Upper lobe of left lung (tissue), 6 donors: ENCODE results near the gene SORCS1. TPM values are rescaled to one million over a fixed set of nuclear protein-coding genes. Genes with fewer than 3 reads are reported as not detected.

ENCODE experiments used
- ATAC-seq, 2 donors: fragments of 200-7000 bp; cut with Tn5 transposase; one replicate each; pipeline ENCODE4 v1.9.1; 2022; ENCODE audit warnings: mild to moderate bottlenecking in 2 of 2, moderate library complexity in 2 of 2; ENCODE audit not compliant: low FRiP score in 2 of 2
- DNase-seq, 2 donors: peaks; one replicate each; pipeline ENCODE4 v3.0.0-alpha.2; 2019 to 2020
- H3K27ac ChIP-seq, 4 donors: fragments of 200-600 bp; sonication (generic); one replicate each; pipeline ENCODE4 v1.5.1; 2016 to 2019
- H3K27me3 ChIP-seq, 4 donors: fragments of 200-600 bp; sonication (generic); one replicate each; pipeline ENCODE4 v1.5.1; 2017 to 2019
- H3K36me3 ChIP-seq, 4 donors: fragments of 200-600 bp; sonication (generic); one replicate each; pipeline ENCODE4 v1.5.1; 2016 to 2019
- H3K4me1 ChIP-seq, 4 donors: fragments of 200-600 bp; sonication (generic); one replicate each; pipeline ENCODE4 v1.5.1; 2018 to 2019
- H3K4me3 ChIP-seq, 4 donors: fragments of 200-600 bp; sonication (generic); one replicate each; pipeline ENCODE4 v1.5.1; 2017 to 2019; ENCODE audit warnings: mild to moderate bottlenecking in 2 of 4, moderate library complexity in 1 of 4
- H3K9me3 ChIP-seq, 4 donors: fragments of 200-600 bp; sonication (generic); one replicate each; pipeline ENCODE4 v1.5.1; 2018 to 2019
- EP300 ChIP-seq, 4 donors: sonication (generic); formaldehyde crosslinking; IDR thresholded peaks; one replicate each; pipeline ENCODE4 v1.5.1; 2017; ENCODE audit warnings: antibody characterized with exemption in 4 of 4, control low read depth in 2 of 4
- POLR2A ChIP-seq, 4 donors: fragments of 450-650 bp; IDR thresholded peaks; one replicate each; pipeline ENCODE4 v1.5.1; 2016 to 2017; ENCODE audit warnings: antibody characterized with exemption in 4 of 4, mild to moderate bottlenecking in 2 of 4
- POLR2AphosphoS5 ChIP-seq, 2 donors: sonication (generic); formaldehyde crosslinking; IDR thresholded peaks; one replicate each; pipeline ENCODE4 v1.5.1; 2017; ENCODE audit warnings: antibody characterized with exemption in 2 of 2
- WGBS, 2 donors: methylation state at CpG; one replicate each; pipeline ENCODE4 v1.1.5; 2017 to 2018; 5-methylcytosine and 5-hydroxymethylcytosine counted together
- total RNA-seq, 6 donors: library from RNA; depleted of rRNA in 4 of 6; stranded (reverse); fragments of >200 nt in 4 of 6; gene quantifications; one replicate each; pipeline versions ENCODE4 v1.1.0 to v1.2.1, GENCODE V29; 2016 to 2021
- TF ChIP-seq, protein P1 (sequence below), 6 experiments: fragments of 450-650 bp in 4 of 6; fragments of 200-600 bp in 2 of 6; sonication (generic) in 2 of 6; IDR thresholded peaks; one replicate each; pipeline ENCODE4 v1.5.1; 2016 to 2019; ENCODE audit warnings: antibody characterized with exemption in 6 of 6
- donor health status: DM: no; HTN: no; CAD: no; lungs with moderate emphysema.
- donor health status: DM: no; HTN: yes; CAD: no; lungs with severe emphysema.

Gene SORCS1
- total RNA-seq, 6 donors from 2014 or later, result 0.10 to 0.77 (median 0.10) TPM; not detected in 3

DNA sequence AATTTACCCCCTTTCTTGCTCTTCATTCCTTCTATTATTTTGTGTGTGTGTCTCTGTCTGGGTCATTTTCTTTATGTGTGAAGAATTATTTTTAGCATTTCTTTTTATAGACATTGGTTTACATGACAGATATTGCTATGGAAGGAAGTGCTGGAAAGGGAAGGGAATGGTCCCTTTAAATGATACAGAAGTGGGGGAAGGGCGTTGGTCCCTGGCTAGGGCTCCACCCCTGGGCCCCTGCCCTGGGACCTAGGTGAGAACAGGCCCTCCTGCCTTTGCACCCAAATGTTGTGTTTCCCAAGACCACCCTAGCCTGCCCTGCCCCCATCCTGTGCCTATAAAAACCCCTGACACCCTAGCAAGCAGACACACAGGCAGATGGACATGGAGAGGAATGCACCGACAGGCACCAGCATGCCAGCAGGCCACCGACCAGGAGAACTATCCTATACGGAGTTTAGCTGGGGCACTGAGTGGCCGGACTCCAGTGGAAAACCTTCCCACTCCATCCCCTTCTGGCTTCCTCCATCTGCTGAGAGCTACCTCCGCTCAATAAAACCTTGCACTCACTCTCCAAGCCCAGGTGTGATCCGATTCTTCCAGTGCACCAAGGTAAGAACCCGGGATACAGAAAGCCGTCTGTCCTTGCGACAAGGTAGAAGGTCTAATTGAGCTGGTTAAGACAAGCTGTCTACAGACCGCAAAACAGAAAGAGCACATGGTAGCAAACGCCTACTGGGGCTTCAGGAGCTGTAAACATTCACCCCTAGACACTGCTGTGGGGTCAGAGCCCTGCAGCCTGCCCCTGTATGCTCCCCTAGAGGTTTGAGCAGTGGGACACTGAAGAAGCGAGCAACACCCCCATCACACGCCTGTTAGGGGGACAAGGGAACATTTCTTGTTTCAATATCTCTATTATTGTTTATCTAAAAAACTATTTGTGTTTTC lies 515.7 kb downstream of the SORCS1 start:
- no peak overlapping the region for H3K27ac ChIP-seq
- no peak for DNase-seq
- no peaks in the 10 kb centered on the region for H3K27me3 ChIP-seq
- 69 to 73% methylated on average over 13 to 14 of the region's 14 CpGs for WGBS, 2 donors
- no peaks in the 10 kb centered on the region for H3K9me3 ChIP-seq
- no peak overlapping the region for H3K4me3 ChIP-seq
- peak in 1 of 2 donors; percentile 30 for ATAC-seq
- TF ChIP-seq POLR2AphosphoS5 (IDR thresholded peaks at IDR 0.05), result no peak
- H3K4me1 ChIP-seq, result no peaks in the 10 kb centered on the region
- H3K36me3 ChIP-seq, result no peaks in the 10 kb centered on the region

- ATAC-seq, result no peak
- TF ChIP-seq EP300 (IDR thresholded peaks at IDR 0.05), result no peak
- TF ChIP-seq POLR2AphosphoS5 (IDR thresholded peaks at IDR 0.05), result no peak
- TF ChIP-seq, protein P1, sequence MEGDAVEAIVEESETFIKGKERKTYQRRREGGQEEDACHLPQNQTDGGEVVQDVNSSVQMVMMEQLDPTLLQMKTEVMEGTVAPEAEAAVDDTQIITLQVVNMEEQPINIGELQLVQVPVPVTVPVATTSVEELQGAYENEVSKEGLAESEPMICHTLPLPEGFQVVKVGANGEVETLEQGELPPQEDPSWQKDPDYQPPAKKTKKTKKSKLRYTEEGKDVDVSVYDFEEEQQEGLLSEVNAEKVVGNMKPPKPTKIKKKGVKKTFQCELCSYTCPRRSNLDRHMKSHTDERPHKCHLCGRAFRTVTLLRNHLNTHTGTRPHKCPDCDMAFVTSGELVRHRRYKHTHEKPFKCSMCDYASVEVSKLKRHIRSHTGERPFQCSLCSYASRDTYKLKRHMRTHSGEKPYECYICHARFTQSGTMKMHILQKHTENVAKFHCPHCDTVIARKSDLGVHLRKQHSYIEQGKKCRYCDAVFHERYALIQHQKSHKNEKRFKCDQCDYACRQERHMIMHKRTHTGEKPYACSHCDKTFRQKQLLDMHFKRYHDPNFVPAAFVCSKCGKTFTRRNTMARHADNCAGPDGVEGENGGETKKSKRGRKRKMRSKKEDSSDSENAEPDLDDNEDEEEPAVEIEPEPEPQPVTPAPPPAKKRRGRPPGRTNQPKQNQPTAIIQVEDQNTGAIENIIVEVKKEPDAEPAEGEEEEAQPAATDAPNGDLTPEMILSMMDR (IDR thresholded peaks at IDR 0.05), result no peak
- TF ChIP-seq POLR2A (IDR thresholded peaks at IDR 0.05), result no peak
- 60 to 79% methylated on average over 1 of the region's 1 CpG for WGBS, 2 donors
Measured at GRCh38 chr10:106643473-106643872, 521.0 kb downstream of the SORCS1 start.

GRCh38 chr10:106637873-106638272 lies 526.6 kb downstream of the SORCS1 start:
- DNase-seq, result no peak
- H3K9me3 ChIP-seq, result no peaks in the 10 kb centered on the region
- TF ChIP-seq EP300 (IDR thresholded peaks at IDR 0.05) (no peak), POLR2A (IDR thresholded peaks at IDR 0.05) (no peak), POLR2AphosphoS5 (IDR thresholded peaks at IDR 0.05) (no peak)
- TF ChIP-seq, protein P1 (IDR thresholded peaks at IDR 0.05), result no peak
- no peaks in the 10 kb centered on the region for H3K4me1 ChIP-seq
- H3K27me3 ChIP-seq, result no peaks in the 10 kb centered on the region
- no peak overlapping the region for H3K27ac ChIP-seq
- no peak overlapping the region for H3K4me3 ChIP-seq
- no peaks in the 10 kb centered on the region for H3K36me3 ChIP-seq
- no peak for ATAC-seq

More at GRCh38 chr10:106643473-106643872, 521.0 kb downstream of the SORCS1 start:
- Histone ChIP-seq H3K36me3 (no peaks in the 10 kb centered on the region), H3K4me1 (no peaks in the 10 kb centered on the region), H3K27ac (no peak overlapping the region), H3K9me3 (no peaks in the 10 kb centered on the region), H3K4me3 (no peak overlapping the region), H3K27me3 (no peaks in the 10 kb centered on the region)
- no peak for DNase-seq

GRCh38 chr10:106636766-106637491 lies 527.6 kb downstream of the SORCS1 start:
- WGBS, 2 donors, result 69 to 78% methylated on average over 4 of the region's 4 CpGs
- Histone ChIP-seq H3K4me3 (no peak overlapping the region), H3K36me3 (no peaks in the 10 kb centered on the region), H3K4me1 (no peaks in the 10 kb centered on the region), H3K27ac (no peak overlapping the region), H3K27me3 (no peaks in the 10 kb centered on the region), H3K9me3 (no peaks in the 10 kb centered on the region)
- TF ChIP-seq POLR2AphosphoS5 (IDR thresholded peaks at IDR 0.05), result no peak
- no peak for TF ChIP-seq EP300 (IDR thresholded peaks at IDR 0.05)
- no peak for TF ChIP-seq POLR2A (IDR thresholded peaks at IDR 0.05)
- TF ChIP-seq, protein P1 (IDR thresholded peaks at IDR 0.05), result no peak
- DNase-seq (no peak), ATAC-seq (no peak)

DNA sequence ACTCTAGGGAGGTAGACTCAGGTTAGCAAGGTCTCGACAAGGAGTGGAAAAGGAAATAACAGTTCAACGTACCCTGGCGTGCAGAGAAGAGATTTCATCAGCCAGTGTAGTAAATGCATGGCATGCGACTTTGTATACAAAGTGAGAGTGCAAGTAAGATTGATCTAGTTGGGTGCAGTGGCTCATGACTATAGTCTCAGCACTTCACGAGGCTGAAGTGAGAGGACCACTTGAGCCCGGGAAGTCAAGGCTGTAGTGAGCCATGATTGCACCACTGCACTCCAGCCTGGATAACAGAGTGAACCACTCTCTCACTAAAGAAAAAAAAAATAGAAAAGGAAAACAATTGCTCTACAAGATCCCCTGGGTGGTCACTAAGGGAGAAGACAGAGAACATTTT lies 528.6 kb downstream of the SORCS1 start:
- ATAC-seq (no peak), DNase-seq (peak in 1 of 2 donors; percentile 73)
- no peaks in the 10 kb centered on the region for H3K4me1 ChIP-seq
- no peak overlapping the region for H3K4me3 ChIP-seq
- no peak overlapping the region for H3K27ac ChIP-seq
- H3K36me3 ChIP-seq, result no peaks in the 10 kb centered on the region
- H3K9me3 ChIP-seq, result no peaks in the 10 kb centered on the region
- 41 to 58% methylated on average over 6 of the region's 6 CpGs for WGBS, 2 donors
- TF ChIP-seq EP300 (IDR thresholded peaks at IDR 0.05), result peak in 1 of 4 donors; percentile 70
- TF ChIP-seq, protein P1 (IDR thresholded peaks at IDR 0.05), result no peak
- no peaks in the 10 kb centered on the region for H3K27me3 ChIP-seq
